K562 (cell line): ENCODE results near the gene ABCB7. TPM values are rescaled to one million over a fixed set of nuclear protein-coding genes. Genes with fewer than 3 reads are reported as not detected.

Experiments
- ATAC-seq: fragments of 200-7000 bp; cut with Tn5 transposase; 3 replicates; pipeline ENCODE4 v1.9.1; 2020; ENCODE audit warnings: moderate library complexity
- BruUV-seq: library from RNA; stranded (reverse); fragments of 400-500 nt; replicated peaks from 2 replicates; lab custom pipeline; 2021; lab: Mats Ljungman, UMichigan
- CTCF ChIA-PET: fragments of 300-600 bp; formaldehyde crosslinking; extraction: SDS; loops from one replicate; lab custom pipeline; 2021; ENCODE audit warnings: low intra/inter-chr PET ratio; lab: Yijun Ruan, JAX
- POLR2A ChIA-PET: fragments of 300-600, 350-650 bp; sonication (Branson Sonifier 250); formaldehyde crosslinking; extraction: SDS; loops from one replicate; lab custom pipeline; 2021; ENCODE audit warnings: antibody characterized with exemption, inconsistent platforms; lab: Yijun Ruan, JAX
- DNase-seq, 4 experiments: peaks; one replicate each; pipeline versions ENCODE4 v3.0.0 to v3.0.0-alpha.2; 2011 to 2018; ENCODE audit warnings: low spot score in 3 of 4, mixed read lengths in 3 of 4; ENCODE audit errors: extremely low read depth in 1 of 4
- FAIRE-seq: peaks from 2 replicates; lab custom pipeline; 2011; peaks lifted over from hg19 to GRCh38; lab: Jason Lieb, UNC
- H2AFZ ChIP-seq: 2 replicates; pipeline ENCODE4 v1.6.0; 2011; ENCODE audit warnings: low read depth, low read length, control low read depth, inconsistent platforms
- H3K27ac ChIP-seq: fragments of 200-600 bp; 3 replicates; pipeline ENCODE4 v1.8.0; 2011; ENCODE audit warnings: low read depth, mild to moderate bottlenecking, control low read depth, inconsistent platforms, low read length, moderate library complexity, mixed read lengths; ENCODE audit errors: extremely low read depth
- H3K27me3 ChIP-seq, 2 experiments: fragments of 300-600 bp in 1 of 2; 2 replicates in 1 of 2; 3 replicates in 1 of 2; pipeline versions ENCODE4 v1.6.0 to v1.8.0; 2011; ENCODE audit warnings: inconsistent platforms in 2 of 2, low read length in 2 of 2, mild to moderate bottlenecking in 1 of 2, mixed read lengths in 1 of 2, moderate library complexity in 1 of 2; ENCODE audit not compliant: control insufficient read depth in 2 of 2, insufficient read depth in 2 of 2
- H3K36me3 ChIP-seq: fragments of 300-600 bp; 3 replicates; pipeline ENCODE4 v1.8.0; 2011; ENCODE audit warnings: mild to moderate bottlenecking, low read length, inconsistent platforms; ENCODE audit not compliant: control insufficient read depth, insufficient read depth
- H3K4me1 ChIP-seq, 2 experiments: fragments of 200-600 bp in 1 of 2; replicated peaks in 1 of 2; 2 replicates in 1 of 2; 3 replicates in 1 of 2; pipeline versions ENCODE4 v1.5.1 to v1.8.0; 2011; ENCODE audit warnings: inconsistent platforms in 2 of 2, low read length in 2 of 2, mild to moderate bottlenecking in 1 of 2, mixed read lengths in 1 of 2, moderate library complexity in 1 of 2; ENCODE audit not compliant: control insufficient read depth in 2 of 2, insufficient read depth in 2 of 2
- H3K4me2 ChIP-seq: 2 replicates; pipeline ENCODE4 v1.6.1; 2011; ENCODE audit warnings: low read length, control low read depth, inconsistent platforms, mixed read lengths; ENCODE audit not compliant: insufficient read depth
- H3K4me3 ChIP-seq: fragments of 200-600 bp; sonication (generic), shearing (Covaris generic); 2 replicates; pipeline ENCODE4 v1.5.1; 2016; ENCODE audit warnings: control low read depth, inconsistent platforms
- H3K79me2 ChIP-seq: fragments of 200-600 bp; 3 replicates; pipeline ENCODE4 v1.8.0; 2011; ENCODE audit warnings: low read length, inconsistent platforms; ENCODE audit not compliant: control insufficient read depth, insufficient read depth
- H3K9ac ChIP-seq, 2 experiments: 2 replicates each; pipeline versions ENCODE4 v1.6.0 to v1.6.1; 2011; ENCODE audit warnings: low read depth in 2 of 2, low read length in 2 of 2, control low read depth in 1 of 2, inconsistent platforms in 1 of 2, mild to moderate bottlenecking in 1 of 2, mixed read lengths in 1 of 2; ENCODE audit not compliant: insufficient read depth in 1 of 2
- H3K9me1 ChIP-seq: one replicate; pipeline ENCODE4 v1.6.0; 2011; ENCODE audit warnings: inconsistent platforms, mild to moderate bottlenecking, low read length, moderate library complexity; ENCODE audit not compliant: control insufficient read depth, insufficient read depth
- H3K9me3 ChIP-seq: replicated peaks from 2 replicates; pipeline ENCODE4 v1.5.1; 2011; ENCODE audit warnings: low read depth, low read length, inconsistent platforms; ENCODE audit not compliant: control insufficient read depth, insufficient read depth
- H4K20me1 ChIP-seq: replicated peaks from 2 replicates; pipeline ENCODE4 v1.6.1; 2011; ENCODE audit warnings: low read length, inconsistent platforms, mixed read lengths; ENCODE audit not compliant: control insufficient read depth, insufficient read depth
- CBX3 ChIP-seq, 2 experiments: IDR thresholded peaks; 1 replicate in 1 of 2; 2 replicates in 1 of 2; pipeline ENCODE4 v1.6.1; 2012; ENCODE audit warnings: inconsistent platforms in 2 of 2, low read length in 2 of 2, borderline replicate concordance in 1 of 2, control low read depth in 1 of 2
- E2F3 ChIP-seq: fragments of 250-450 bp; sonication (Bioruptor Pico); IDR thresholded peaks from 2 replicates; pipeline ENCODE4 v1.4.0; 2020; ENCODE audit warnings: mild to moderate bottlenecking
- HDAC3 ChIP-seq: fragments of 450-650 bp; IDR thresholded peaks from 2 replicates; pipeline ENCODE4 v1.6.1; 2018; ENCODE audit warnings: borderline replicate concordance, mild to moderate bottlenecking, moderate library complexity; ENCODE audit not compliant: partially characterized antibody
- HLTF ChIP-seq: fragments of 450-650 bp; IDR thresholded peaks from 2 replicates; pipeline ENCODE4 v1.6.1; 2016
- NR3C1 ChIP-seq: sonication (generic); formaldehyde crosslinking; IDR thresholded peaks from 2 replicates; pipeline ENCODE4 v1.8.1; 2022; ENCODE audit warnings: missing genetic modification reagents
- RBM15 ChIP-seq: fragments of 200-400 bp; formaldehyde crosslinking; IDR thresholded peaks from 2 replicates; pipeline ENCODE4 v1.6.1; 2018; ENCODE audit warnings: mild to moderate bottlenecking, low read length, moderate library complexity; ENCODE audit not compliant: insufficient read depth
- SLC30A9 ChIP-seq: fragments of 250-450 bp; sonication (Bioruptor Pico); IDR thresholded peaks from 2 replicates; pipeline ENCODE4 v1.8.0; 2022; ENCODE audit warnings: mild to moderate bottlenecking, moderate library complexity
- SPI1 ChIP-seq: IDR thresholded peaks from 2 replicates; pipeline ENCODE4 v1.6.1; 2011; ENCODE audit warnings: low read depth, low read length, control low read depth, borderline replicate concordance
- ZBED1 ChIP-seq: IDR thresholded peaks from 2 replicates; pipeline ENCODE4 v1.6.1; 2014
- ZEB2 ChIP-seq: fragments of 450-650 bp; IDR thresholded peaks from 2 replicates; pipeline ENCODE4 v1.6.1; 2016
- ZNF354B ChIP-seq: fragments of 250-450 bp; sonication (Bioruptor Pico); IDR thresholded peaks from 2 replicates; pipeline ENCODE4 v1.4.0; 2020
- WGBS: fragments of 100-300 bp; shearing (Covaris generic); methylation state at CpG from one replicate; pipeline ENCODE4 v1.1.6; 2016; ENCODE audit warnings: low coverage, mixed read lengths; ENCODE audit not compliant: insufficient coverage; ENCODE audit errors: missing lambda C conversion rate; 5-methylcytosine and 5-hydroxymethylcytosine counted together
- in situ Hi-C: fragments of 300-500 bp; cut with MboI; formaldehyde crosslinking; loops from 4 replicates; pipeline ENCODE4 v1.15.0; 2018; ENCODE audit warnings: inconsistent platforms, mixed read lengths
- intact Hi-C: fragments of 100-400 bp; cut with micrococcal nuclease; formaldehyde crosslinking; loops from 2 replicates; pipeline ENCODE4 v1.14.2; 2022
- polyA plus RNA-seq, 8 experiments: library from polyadenylated mRNA; depleted of rRNA in 4 of 8; stranded (reverse) in 5 of 8; unstranded in 3 of 8; fragments of >200 nt; fragmentation: Nextera tagmentation in 2 of 8; fragmentation: Illumina TruSeq in 1 of 8; extraction: Ambion mirVana in 2 of 8; extraction: Trizol in 1 of 8; gene quantifications; 2 replicates each; pipeline versions ENCODE4 v1.2.1 to v1.2.3, GENCODE V29; 2011 to 2014; ENCODE audit warnings: inconsistent platforms in 1 of 8, missing spikeins in 1 of 8
- total RNA-seq, 7 experiments: library from RNA; depleted of rRNA in 6 of 7; stranded (reverse); fragments of >200 nt in 6 of 7; fragmentation: Illumina TruSeq in 2 of 7; extraction: Trizol in 2 of 7; gene quantifications; 2 replicates each; pipeline versions ENCODE4 v1.2.1 to v1.2.3, GENCODE V29; 2011 to 2021; ENCODE audit warnings: low replicate concordance in 1 of 7
- TF ChIP-seq, protein P1 (sequence below), 2 experiments: IDR thresholded peaks; 2 replicates each; pipeline ENCODE4 v1.6.1; 2011; ENCODE audit warnings: borderline replicate concordance in 1 of 2, control low read depth in 1 of 2, low read depth in 1 of 2, low read length in 1 of 2, mild to moderate bottlenecking in 1 of 2, mixed read lengths in 1 of 2, moderate library complexity in 1 of 2; ENCODE audit not compliant: insufficient read depth in 1 of 2, insufficient read length in 1 of 2, poor library complexity in 1 of 2, severe bottlenecking in 1 of 2; ENCODE audit errors: extremely low read depth in 1 of 2
- TF ChIP-seq, protein P2 (sequence below): fragments of 450-650 bp; IDR thresholded peaks from 2 replicates; pipeline ENCODE4 v1.6.1; 2018; ENCODE audit not compliant: partially characterized antibody
- TF ChIP-seq, protein P3 (sequence below): fragments of 250-450 bp; sonication (Bioruptor Pico); IDR thresholded peaks from 2 replicates; pipeline ENCODE4 v1.5.0; 2021

Gene ABCB7
- total and polyA plus RNA-seq, 9 of the 15 experiments (the other 6 are each of a cell fraction or from before 2014, with no cell fraction given), result 18.3 to 46.2 (median 24.2) TPM

DNA sequence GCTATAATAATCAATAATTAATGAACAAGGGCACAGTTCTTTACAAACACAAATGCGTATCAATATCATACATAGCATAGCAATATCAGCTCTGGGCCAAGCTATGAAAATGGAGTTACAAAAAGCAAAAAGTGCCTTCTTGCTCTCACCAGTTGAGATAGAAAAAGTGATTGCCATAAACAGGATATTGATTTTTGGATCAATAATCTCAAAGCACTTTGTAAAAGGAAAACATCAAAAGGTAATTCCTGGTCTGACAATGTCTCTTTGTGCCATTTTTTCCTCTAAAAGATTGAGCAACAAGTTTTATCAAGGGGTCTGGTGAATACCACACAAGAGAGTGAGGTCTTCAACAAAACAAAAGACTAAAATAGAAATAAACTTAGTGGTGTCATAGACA is 42.4 kb downstream of the ABCB7 start:
- whole genome bisulfite sequencing, result 40% methylated on average over 1 of the region's 1 CpG
- H3K4me3 ChIP-seq, result no peak overlapping the region
- no peaks in the 10 kb centered on the region for H4K20me1 ChIP-seq
- H3K4me1 ChIP-seq, result no peaks in the 10 kb centered on the region; a peak in 1 of 5 replicates
- in situ Hi-C loops, result no loop called here
- TF ChIP-seq NR3C1 (CRISPR knock-in tag) (no peak), HLTF (no peak), ZEB2 (no peak), E2F3 (CRISPR knock-in tag) (no peak), ZBED1 (no peak), RBM15 (no peak), SPI1 (no peak), CBX3 (IDR thresholded peaks at IDR 0.05; ENCODE audit: borderline replicate concordance in 1 of 2, low read length in 2 of 2) (no peak), SLC30A9 (CRISPR knock-in tag) (no peak), HDAC3 (no peak), ZNF354B (CRISPR knock-in tag) (no peak)
- TF ChIP-seq, protein P1, sequence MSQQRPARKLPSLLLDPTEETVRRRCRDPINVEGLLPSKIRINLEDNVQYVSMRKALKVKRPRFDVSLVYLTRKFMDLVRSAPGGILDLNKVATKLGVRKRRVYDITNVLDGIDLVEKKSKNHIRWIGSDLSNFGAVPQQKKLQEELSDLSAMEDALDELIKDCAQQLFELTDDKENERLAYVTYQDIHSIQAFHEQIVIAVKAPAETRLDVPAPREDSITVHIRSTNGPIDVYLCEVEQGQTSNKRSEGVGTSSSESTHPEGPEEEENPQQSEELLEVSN (IDR thresholded peaks at IDR 0.05; ENCODE audit: borderline replicate concordance in 1 of 2, extremely low read depth in 1 of 2, insufficient read depth in 1 of 2, insufficient read length in 1 of 2, low read depth in 1 of 2, low read length in 1 of 2, poor library complexity in 1 of 2, severe bottlenecking in 1 of 2), result no peak
- TF ChIP-seq, protein P2, sequence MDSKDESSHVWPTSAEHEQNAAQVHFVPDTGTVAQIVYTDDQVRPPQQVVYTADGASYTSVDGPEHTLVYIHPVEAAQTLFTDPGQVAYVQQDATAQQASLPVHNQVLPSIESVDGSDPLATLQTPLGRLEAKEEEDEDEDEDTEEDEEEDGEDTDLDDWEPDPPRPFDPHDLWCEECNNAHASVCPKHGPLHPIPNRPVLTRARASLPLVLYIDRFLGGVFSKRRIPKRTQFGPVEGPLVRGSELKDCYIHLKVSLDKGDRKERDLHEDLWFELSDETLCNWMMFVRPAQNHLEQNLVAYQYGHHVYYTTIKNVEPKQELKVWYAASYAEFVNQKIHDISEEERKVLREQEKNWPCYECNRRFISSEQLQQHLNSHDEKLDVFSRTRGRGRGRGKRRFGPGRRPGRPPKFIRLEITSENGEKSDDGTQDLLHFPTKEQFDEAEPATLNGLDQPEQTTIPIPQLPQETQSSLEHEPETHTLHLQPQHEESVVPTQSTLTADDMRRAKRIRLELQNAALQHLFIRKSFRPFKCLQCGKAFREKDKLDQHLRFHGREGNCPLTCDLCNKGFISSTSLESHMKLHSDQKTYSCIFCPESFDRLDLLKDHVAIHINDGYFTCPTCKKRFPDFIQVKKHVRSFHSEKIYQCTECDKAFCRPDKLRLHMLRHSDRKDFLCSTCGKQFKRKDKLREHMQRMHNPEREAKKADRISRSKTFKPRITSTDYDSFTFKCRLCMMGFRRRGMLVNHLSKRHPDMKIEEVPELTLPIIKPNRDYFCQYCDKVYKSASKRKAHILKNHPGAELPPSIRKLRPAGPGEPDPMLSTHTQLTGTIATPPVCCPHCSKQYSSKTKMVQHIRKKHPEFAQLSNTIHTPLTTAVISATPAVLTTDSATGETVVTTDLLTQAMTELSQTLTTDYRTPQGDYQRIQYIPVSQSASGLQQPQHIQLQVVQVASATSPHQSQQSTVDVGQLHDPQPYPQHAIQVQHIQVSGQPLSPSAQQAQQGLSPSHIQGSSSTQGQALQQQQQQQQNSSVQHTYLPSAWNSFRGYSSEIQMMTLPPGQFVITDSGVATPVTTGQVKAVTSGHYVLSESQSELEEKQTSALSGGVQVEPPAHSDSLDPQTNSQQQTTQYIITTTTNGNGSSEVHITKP, result no peak
- TF ChIP-seq, protein P3, sequence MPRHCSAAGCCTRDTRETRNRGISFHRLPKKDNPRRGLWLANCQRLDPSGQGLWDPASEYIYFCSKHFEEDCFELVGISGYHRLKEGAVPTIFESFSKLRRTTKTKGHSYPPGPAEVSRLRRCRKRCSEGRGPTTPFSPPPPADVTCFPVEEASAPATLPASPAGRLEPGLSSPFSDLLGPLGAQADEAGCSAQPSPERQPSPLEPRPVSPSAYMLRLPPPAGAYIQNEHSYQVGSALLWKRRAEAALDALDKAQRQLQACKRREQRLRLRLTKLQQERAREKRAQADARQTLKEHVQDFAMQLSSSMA (CRISPR knock-in tag), result no peak
- H3K27me3 ChIP-seq, result no peaks in the 10 kb centered on the region
- CTCF ChIA-PET, result no interaction called here
- intact Hi-C loops, result no loop called here
- no TSS peak for BruUV-seq
- no peaks in the 10 kb centered on the region for H3K9me1 ChIP-seq
- no peaks in the 10 kb centered on the region for H3K79me2 ChIP-seq
- H3K4me2 ChIP-seq, result no peak overlapping the region
- H3K27ac ChIP-seq, result no peak overlapping the region
- no peak for ATAC-seq
- H3K36me3 ChIP-seq, result no peaks in the 10 kb centered on the region
- FAIRE-seq, result no peak
- POLR2A ChIA-PET, result no interaction called here
- H2AFZ ChIP-seq, result no peak overlapping the region
- no peak for DNase-seq
- no peak overlapping the region for H3K9ac ChIP-seq
- no peaks in the 10 kb centered on the region for H3K9me3 ChIP-seq
